ENCODE data around the gene INHBA.
A peak's percentile ranks its signal among the peaks of the same experiment; 100 is the strongest.

The INHBA gene

GRCh38 chr7:41710838-41711237 is 7.9 kb upstream of the INHBA start:
- DNase-seq, result no peak

- DNase-seq, result no peak
Observed at GRCh38 chr7:41709621-41710020, 6.7 kb upstream of the INHBA start.

GRCh38 chr7:41708581-41709358 is 5.9 kb upstream of the INHBA start:
- no peak for DNase-seq

GRCh38 chr7:41706228-41706930 is 3.5 kb upstream of the INHBA start:
- no peak for DNase-seq

GRCh38 chr7:41705109-41705901 is 2.4 kb upstream of the INHBA start:
- peak; percentile 63 for DNase-seq

GRCh38 chr7:41701068-41701941 is 1.6 kb downstream of the INHBA start:
- DNase-seq, result no peak

- no peak for DNase-seq
Observed at GRCh38 chr7:41700044-41700471, 2.8 kb downstream of the INHBA start.

- DNase-seq, result no peak
Observed at GRCh38 chr7:41699516-41699915, 3.4 kb downstream of the INHBA start.

GRCh38 chr7:41698726-41699125 is 4.2 kb downstream of the INHBA start:
- DNase-seq, result peak; percentile 48

- DNase-seq, result no peak
Observed at GRCh38 chr7:41698114-41698513, 4.8 kb downstream of the INHBA start.

GRCh38 chr7:41696323-41696916 is 6.5 kb downstream of the INHBA start:
- no peak for DNase-seq

GRCh38 chr7:41695661-41696322 is 7.1 kb downstream of the INHBA start:
- DNase-seq, result no peak

- no peak for DNase-seq
Observed at GRCh38 chr7:41694495-41694894, 8.4 kb downstream of the INHBA start.

- peak; percentile 91 for DNase-seq
Observed at GRCh38 chr7:41693150-41693997, 9.5 kb downstream of the INHBA start.

- DNase-seq, result peak; percentile 35
Observed at GRCh38 chr7:41692251-41692650, 10.6 kb downstream of the INHBA start.

- DNase-seq, result no peak
Observed at GRCh38 chr7:41691286-41692190, 11.4 kb downstream of the INHBA start.

GRCh38 chr7:41689815-41690214 is 13.1 kb downstream of the INHBA start:
- no peak for DNase-seq

GRCh38 chr7:41688906-41689305 is 14.0 kb downstream of the INHBA start:
- no peak for DNase-seq

- no peak for DNase-seq
Observed at GRCh38 chr7:41688012-41688625, 14.8 kb downstream of the INHBA start.

Measured in NCI-H1694 (cell line).